CD8-positive, alpha-beta memory T cell (primary cell): Measurements from ENCODE around the gene TIAM1. TPM values are rescaled to one million over a fixed set of nuclear protein-coding genes. Genes with fewer than 3 reads are reported as not detected.

Experiments
- CTCF ChIA-PET: fragments of 350-600 bp; sonication (Branson Sonifier 250); formaldehyde crosslinking; loops from one replicate; lab custom pipeline; 2021; ENCODE audit warnings: antibody characterized with exemption; lab: Charles Lee
- POLR2A ChIA-PET: fragments of 350-600 bp; sonication (Branson Sonifier 250); formaldehyde crosslinking; loops from one replicate; lab custom pipeline; 2021; ENCODE audit warnings: antibody characterized with exemption; lab: Charles Lee
- DNase-seq, 5 donors: peaks; one replicate each; pipeline versions ENCODE4 v3.0.0 to v3.0.0-alpha.2; 2020 to 2022; ENCODE audit warnings: mixed read lengths in 1 of 5
- H3K27ac ChIP-seq: one replicate; pipeline ENCODE4 v1.7.0; 2013; ENCODE audit warnings: low read depth, mild to moderate bottlenecking, low read length, moderate library complexity
- H3K27me3 ChIP-seq: 2 replicates; pipeline ENCODE4 v1.7.0; 2013; ENCODE audit warnings: low read length, mild to moderate bottlenecking; ENCODE audit not compliant: insufficient read depth, poor library complexity, severe bottlenecking
- H3K36me3 ChIP-seq: 2 replicates; pipeline ENCODE4 v1.7.0; 2013; ENCODE audit warnings: mild to moderate bottlenecking, low read length, moderate library complexity; ENCODE audit not compliant: insufficient read depth
- H3K4me1 ChIP-seq: 2 replicates; pipeline ENCODE4 v1.7.0; 2013; ENCODE audit warnings: mild to moderate bottlenecking, low read length, moderate library complexity; ENCODE audit not compliant: insufficient read depth
- H3K4me3 ChIP-seq: 2 replicates; pipeline ENCODE4 v1.7.0; 2013; ENCODE audit warnings: mild to moderate bottlenecking, low read length
- H3K9me3 ChIP-seq: 2 replicates; pipeline ENCODE4 v1.7.0; 2013; ENCODE audit warnings: mild to moderate bottlenecking, low read length
- H3K27ac Mint-ChIP-seq, 8 donors: one replicate each; pipeline ENCODE4 v1.8.0; 2020 to 2021; ENCODE audit warnings: mixed read lengths in 8 of 8, mild to moderate bottlenecking in 6 of 8, inconsistent platforms in 3 of 8, moderate library complexity in 3 of 8
- H3K27me3 Mint-ChIP-seq, 2 donors: one replicate each; pipeline ENCODE4 v1.8.0; 2020 to 2021; ENCODE audit warnings: mixed read lengths in 2 of 2, mild to moderate bottlenecking in 1 of 2, moderate library complexity in 1 of 2
- H3K36me3 Mint-ChIP-seq, 3 donors: one replicate each; pipeline ENCODE4 v1.8.0; 2020 to 2021; ENCODE audit warnings: mixed read lengths in 3 of 3, inconsistent platforms in 1 of 3, mild to moderate bottlenecking in 1 of 3
- H3K4me1 Mint-ChIP-seq, 3 donors: one replicate each; pipeline ENCODE4 v1.8.0; 2020 to 2021; ENCODE audit warnings: mixed read lengths in 3 of 3, inconsistent platforms in 1 of 3, mild to moderate bottlenecking in 1 of 3
- H3K4me3 Mint-ChIP-seq, 7 donors: one replicate each; pipeline ENCODE4 v1.8.0; 2020 to 2021; ENCODE audit warnings: mixed read lengths in 7 of 7, mild to moderate bottlenecking in 6 of 7, moderate library complexity in 4 of 7, inconsistent platforms in 2 of 7
- H3K9me3 Mint-ChIP-seq, 5 donors: one replicate each; pipeline ENCODE4 v1.8.0; 2020 to 2022; ENCODE audit warnings: mixed read lengths in 5 of 5, mild to moderate bottlenecking in 3 of 5, moderate library complexity in 2 of 5, inconsistent platforms in 1 of 5
- polyA plus RNA-seq: library from polyadenylated mRNA; unstranded; fragments of 300-500 nt; fragmentation: Illumina TruSeq; gene quantifications from one replicate; pipeline ENCODE4 v1.2.3, GENCODE V29; 2021
- total RNA-seq, 2 experiments: library from RNA; stranded (reverse); gene quantifications; one replicate each; pipeline ENCODE4 v1.2.3, GENCODE V29; 2021

The TIAM1 gene
- total and polyA plus RNA-seq, 3 experiments from 2014 or later, result 6.3 to 37.4 (median 37.3) TPM

DNA sequence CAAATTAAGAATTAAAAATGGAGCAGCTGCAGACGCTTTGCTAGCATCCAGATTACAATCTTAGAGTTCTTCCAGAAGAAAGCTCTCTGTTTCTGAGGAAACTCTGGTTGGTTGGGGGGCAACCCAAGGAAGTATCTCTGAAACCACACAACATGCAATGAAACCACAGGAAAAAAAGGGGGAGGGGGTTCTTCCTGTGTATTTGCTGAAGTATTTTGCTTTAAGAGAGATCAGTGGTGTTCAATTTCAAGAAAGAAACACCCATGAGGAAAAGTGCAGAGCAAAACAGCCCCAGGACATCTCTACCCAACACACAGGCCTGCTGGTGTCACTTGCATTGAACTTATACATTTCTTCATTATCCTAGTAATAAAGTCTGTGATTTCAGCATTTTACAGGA lies 19.7 kb upstream of the TIAM1 start:
- Mint-ChIP-seq H3K27ac (peak overlapping the region in 4 of 8 donors; percentile 3 to 11 (median 7)), H3K36me3 (no peaks in the 10 kb centered on the region), H3K27me3 (no peaks in the 10 kb centered on the region), H3K9me3 (peaks cover 0 to 8% (median 5%) of the 10 kb centered on the region in 5 donors), H3K4me3 (peak overlapping the region in 5 of 7 donors; percentile 13 to 62 (median 45)), H3K4me1 (peaks cover 20 to 26% (median 21%) of the 10 kb centered on the region in 3 donors)
- Histone ChIP-seq H3K27ac (no peak overlapping the region), H3K4me3 (peak overlapping the region; percentile 1), H3K9me3 (no peaks in the 10 kb centered on the region), H3K27me3 (no peaks in the 10 kb centered on the region), H3K4me1 (peaks cover 21% of the 10 kb centered on the region), H3K36me3 (no peaks in the 10 kb centered on the region)
- CTCF ChIA-PET, result no interaction called here
- DNase-seq, result peak in 1 of 5 donors; percentile 37
- POLR2A ChIA-PET, result no interaction called here

DNA sequence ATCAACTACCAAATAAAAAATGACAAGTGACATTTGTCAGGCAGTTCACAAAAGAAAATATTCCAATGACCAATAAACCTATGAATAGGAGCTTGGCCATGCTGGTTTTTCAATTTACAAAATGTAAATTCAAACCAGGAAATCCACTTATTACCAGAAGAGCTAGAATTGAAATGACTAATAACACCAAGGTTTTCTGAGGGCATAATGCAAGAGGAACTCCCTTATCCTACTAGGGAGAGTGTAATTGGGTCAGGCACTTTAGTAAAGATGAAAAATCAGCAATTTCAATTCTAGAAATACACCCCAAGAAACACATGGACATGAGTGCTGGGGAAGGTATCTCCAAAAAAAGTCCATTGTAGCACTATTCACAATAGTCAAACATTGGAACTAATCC lies 16.7 kb upstream of the TIAM1 start:
- ChIA-PET CTCF (interaction anchor here (0.6 kb wide), 1 partner anchor 14 kb away, joined by 3 read pairs; no protein-coding TSS in a partner anchor), POLR2A (no interaction called here)
- H3K36me3 ChIP-seq, result no peaks in the 10 kb centered on the region
- no peak overlapping the region for H3K27ac ChIP-seq
- Mint-ChIP-seq H3K4me3 (no peak overlapping the region), H3K4me1 (peaks cover 23 to 33% (median 28%) of the 10 kb centered on the region in 3 donors), H3K27me3 (no peaks in the 10 kb centered on the region), H3K27ac (no peak overlapping the region), H3K36me3 (no peaks in the 10 kb centered on the region), H3K9me3 (peaks cover 0 to 8% (median 5%) of the 10 kb centered on the region in 5 donors)
- H3K4me3 ChIP-seq, result no peak overlapping the region
- no peak for DNase-seq
- no peaks in the 10 kb centered on the region for H3K27me3 ChIP-seq
- no peaks in the 10 kb centered on the region for H3K9me3 ChIP-seq
- H3K4me1 ChIP-seq, result peaks cover 21% of the 10 kb centered on the region

DNA sequence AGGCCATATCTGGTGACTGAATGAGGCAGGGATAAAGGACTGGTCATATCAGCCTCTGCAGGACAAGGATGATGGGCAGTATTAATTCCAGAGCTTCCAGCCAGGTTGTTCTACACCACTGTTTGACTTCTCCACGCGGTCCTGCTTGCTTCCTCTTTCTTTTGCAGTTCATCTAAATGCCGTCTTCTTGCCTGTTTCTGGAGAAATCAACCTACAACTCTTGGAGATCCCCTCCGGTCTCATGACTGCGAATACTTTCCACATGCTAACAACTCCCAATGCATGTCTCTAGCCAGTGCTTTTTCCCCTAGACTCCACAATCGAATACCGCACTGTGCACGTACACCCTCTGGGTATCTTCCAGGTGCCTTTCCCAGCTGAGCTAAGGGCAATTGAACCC lies 14.1 kb upstream of the TIAM1 start:
- DNase-seq, result no peak
- H3K4me3 Mint-ChIP-seq, result no peak overlapping the region
- H3K9me3 Mint-ChIP-seq, result peaks cover 0 to 8% (median 5%) of the 10 kb centered on the region in 5 donors
- H3K4me3 ChIP-seq, result no peak overlapping the region
- H3K4me1 Mint-ChIP-seq, result peaks cover 23 to 36% (median 33%) of the 10 kb centered on the region in 3 donors
- POLR2A ChIA-PET, result no interaction called here
- peaks cover 25% of the 10 kb centered on the region for H3K4me1 ChIP-seq
- H3K36me3 ChIP-seq, result no peaks in the 10 kb centered on the region
- H3K9me3 ChIP-seq, result no peaks in the 10 kb centered on the region
- no peaks in the 10 kb centered on the region for H3K27me3 ChIP-seq
- no peak overlapping the region for H3K27ac Mint-ChIP-seq
- CTCF ChIA-PET, result no interaction called here
- H3K27ac ChIP-seq, result no peak overlapping the region
- H3K36me3 Mint-ChIP-seq, result no peaks in the 10 kb centered on the region
- H3K27me3 Mint-ChIP-seq, result no peaks in the 10 kb centered on the region

DNA sequence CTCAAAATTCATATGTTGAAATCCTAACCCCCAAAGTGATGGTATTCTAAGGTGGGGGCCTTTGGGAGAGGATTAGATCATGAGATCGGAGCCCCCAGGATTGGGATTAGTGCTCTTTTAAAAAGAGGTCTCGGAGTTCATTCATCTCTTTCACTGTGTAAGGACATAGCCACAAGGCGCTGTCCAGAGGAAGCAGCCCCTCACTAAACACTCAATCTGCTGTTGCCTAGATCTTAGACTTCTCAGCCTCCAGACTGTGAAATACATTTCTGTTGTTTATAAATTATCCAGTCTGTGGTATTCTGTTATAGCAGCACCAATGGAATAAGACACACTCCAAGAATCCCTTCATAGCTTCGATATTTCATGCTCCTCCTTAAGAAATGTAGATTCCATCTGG lies 12.4 kb upstream of the TIAM1 start:
- ChIA-PET POLR2A (no interaction called here), CTCF (no interaction called here)
- no peak overlapping the region for H3K4me3 Mint-ChIP-seq
- H3K27me3 Mint-ChIP-seq, result no peaks in the 10 kb centered on the region
- Histone ChIP-seq H3K27me3 (no peaks in the 10 kb centered on the region), H3K4me3 (no peak overlapping the region), H3K4me1 (peaks cover 29% of the 10 kb centered on the region), H3K36me3 (no peaks in the 10 kb centered on the region), H3K9me3 (no peaks in the 10 kb centered on the region), H3K27ac (no peak overlapping the region)
- H3K9me3 Mint-ChIP-seq, result peaks cover 0 to 7% (median 5%) of the 10 kb centered on the region in 5 donors
- H3K36me3 Mint-ChIP-seq, result no peaks in the 10 kb centered on the region
- no peak for DNase-seq
- peak overlapping the region in 1 of 8 donors; percentile 24 for H3K27ac Mint-ChIP-seq
- H3K4me1 Mint-ChIP-seq, result peaks cover 27 to 45% (median 37%) of the 10 kb centered on the region in 3 donors

DNA sequence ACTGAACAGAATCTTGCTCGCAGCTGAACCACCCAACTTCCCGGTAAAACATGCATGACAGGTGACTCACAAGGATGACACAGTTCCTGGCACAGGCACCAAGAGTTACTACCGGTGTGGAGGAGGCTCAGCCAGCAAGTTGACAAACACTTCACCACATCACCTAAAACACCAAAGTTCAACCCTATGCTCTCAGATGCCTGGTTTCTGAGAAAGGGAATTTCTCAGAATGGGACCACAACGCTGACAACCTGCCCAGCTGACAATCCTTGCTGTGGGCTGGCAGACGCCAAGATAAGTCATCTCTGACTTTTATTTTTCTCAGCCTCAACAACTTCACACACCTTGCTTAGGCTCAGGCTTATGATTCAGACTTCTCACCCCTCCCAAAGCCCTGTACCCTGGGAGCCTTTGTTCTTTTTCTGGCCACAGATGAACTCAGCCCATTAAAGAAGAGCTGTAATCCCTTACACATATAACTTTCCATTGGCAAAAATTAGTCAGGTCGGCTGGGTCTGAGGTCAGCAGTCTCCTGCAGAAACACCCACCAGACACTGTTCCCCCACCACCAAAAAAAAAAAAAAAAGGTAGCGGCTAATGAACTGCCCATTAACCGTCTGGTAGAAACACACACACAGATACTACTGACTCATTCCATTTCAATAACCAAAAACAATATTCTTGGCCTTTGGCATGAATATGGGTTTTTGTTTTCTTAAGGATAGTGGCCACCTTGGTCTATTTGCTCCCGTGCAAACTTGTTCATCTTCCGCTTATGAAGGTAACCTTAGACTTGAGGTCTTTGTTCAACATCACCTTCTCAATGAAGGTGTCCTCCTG lies 10.8 kb upstream of the TIAM1 start:
- Mint-ChIP-seq H3K4me1 (peaks cover 27 to 51% (median 39%) of the 10 kb centered on the region in 3 donors), H3K9me3 (peaks cover 0 to 8% (median 2%) of the 10 kb centered on the region in 5 donors), H3K27me3 (no peaks in the 10 kb centered on the region), H3K4me3 (peak overlapping the region; percentile 23 to 70 (median 59)), H3K27ac (peak overlapping the region; percentile 71 to 93 (median 82)), H3K36me3 (no peaks in the 10 kb centered on the region)
- H3K36me3 ChIP-seq, result no peaks in the 10 kb centered on the region
- no peak overlapping the region for H3K27ac ChIP-seq
- CTCF ChIA-PET, result no interaction called here
- H3K4me3 ChIP-seq, result no peak overlapping the region
- no peaks in the 10 kb centered on the region for H3K9me3 ChIP-seq
- peak; percentile 21 to 77 (median 74) for DNase-seq
- no peaks in the 10 kb centered on the region for H3K27me3 ChIP-seq
- POLR2A ChIA-PET, result no interaction called here
- H3K4me1 ChIP-seq, result peaks cover 29% of the 10 kb centered on the region

DNA sequence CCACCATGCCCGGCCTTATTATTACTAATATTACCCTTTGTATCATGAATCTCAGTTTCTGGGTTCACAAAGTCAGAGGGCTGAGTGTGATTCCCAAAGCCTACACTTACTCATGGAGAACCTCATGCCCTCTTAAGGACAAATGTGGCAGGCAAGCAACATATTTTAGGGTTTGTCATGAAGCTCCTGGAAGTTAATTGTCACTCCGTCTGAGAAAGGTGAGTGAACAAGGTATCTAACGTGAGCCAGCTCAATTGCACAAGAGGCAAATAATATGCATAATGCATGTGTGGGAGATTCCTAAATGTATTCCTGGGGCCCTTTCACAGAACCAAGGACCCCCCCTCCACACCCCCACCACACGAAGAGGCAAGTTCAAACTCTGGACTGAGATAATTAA lies 10.1 kb upstream of the TIAM1 start:
- DNase-seq, result no peak
- Mint-ChIP-seq H3K4me3 (peak overlapping the region in 5 of 7 donors; percentile 23 to 70 (median 59)), H3K36me3 (no peaks in the 10 kb centered on the region), H3K27me3 (no peaks in the 10 kb centered on the region), H3K27ac (peak overlapping the region; percentile 71 to 93 (median 82)), H3K9me3 (peaks cover 0 to 3% (median 0%) of the 10 kb centered on the region in 5 donors), H3K4me1 (peaks cover 27 to 55% (median 39%) of the 10 kb centered on the region in 3 donors)
- Histone ChIP-seq H3K4me1 (peaks cover 29% of the 10 kb centered on the region), H3K27ac (no peak overlapping the region), H3K36me3 (no peaks in the 10 kb centered on the region), H3K9me3 (no peaks in the 10 kb centered on the region), H3K4me3 (no peak overlapping the region), H3K27me3 (no peaks in the 10 kb centered on the region)
- POLR2A ChIA-PET, result no interaction called here
- CTCF ChIA-PET, result no interaction called here

DNA sequence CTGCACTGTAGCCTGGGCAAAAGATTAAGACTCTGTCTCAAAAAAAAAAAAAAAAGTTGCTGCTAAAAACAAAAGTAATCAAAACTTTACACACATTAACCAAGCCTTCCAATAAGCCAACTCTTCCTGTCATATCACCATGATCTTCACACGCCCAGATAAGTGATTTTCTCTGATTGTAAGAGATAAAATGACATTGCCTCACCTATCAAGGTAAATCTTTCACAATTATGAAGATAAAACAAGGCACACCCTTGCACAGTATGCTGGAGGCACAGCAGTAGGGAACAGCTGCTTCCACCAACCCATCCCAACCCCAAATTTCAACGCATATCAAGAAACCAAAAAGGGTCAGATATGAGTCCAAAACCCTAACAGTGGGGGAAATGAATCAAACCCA lies 8.8 kb upstream of the TIAM1 start:
- DNase-seq, result no peak
- Histone ChIP-seq H3K4me3 (no peak overlapping the region), H3K4me1 (peaks cover 29% of the 10 kb centered on the region), H3K36me3 (no peaks in the 10 kb centered on the region), H3K9me3 (no peaks in the 10 kb centered on the region), H3K27ac (no peak overlapping the region), H3K27me3 (no peaks in the 10 kb centered on the region)
- no peaks in the 10 kb centered on the region for H3K27me3 Mint-ChIP-seq
- H3K27ac Mint-ChIP-seq, result peak overlapping the region in 5 of 8 donors; percentile 26 to 81 (median 76)
- POLR2A ChIA-PET, result no interaction called here
- peak overlapping the region in 5 of 7 donors; percentile 1 to 54 (median 19) for H3K4me3 Mint-ChIP-seq
- CTCF ChIA-PET, result interaction anchor here (1.3 kb wide), 1 partner anchor 10 kb away, joined by 5 read pairs; no protein-coding TSS in a partner anchor
- H3K4me1 Mint-ChIP-seq, result peaks cover 27 to 59% (median 39%) of the 10 kb centered on the region in 3 donors
- peaks cover 0 to 3% (median 0%) of the 10 kb centered on the region in 5 donors for H3K9me3 Mint-ChIP-seq
- H3K36me3 Mint-ChIP-seq, result no peaks in the 10 kb centered on the region

DNA sequence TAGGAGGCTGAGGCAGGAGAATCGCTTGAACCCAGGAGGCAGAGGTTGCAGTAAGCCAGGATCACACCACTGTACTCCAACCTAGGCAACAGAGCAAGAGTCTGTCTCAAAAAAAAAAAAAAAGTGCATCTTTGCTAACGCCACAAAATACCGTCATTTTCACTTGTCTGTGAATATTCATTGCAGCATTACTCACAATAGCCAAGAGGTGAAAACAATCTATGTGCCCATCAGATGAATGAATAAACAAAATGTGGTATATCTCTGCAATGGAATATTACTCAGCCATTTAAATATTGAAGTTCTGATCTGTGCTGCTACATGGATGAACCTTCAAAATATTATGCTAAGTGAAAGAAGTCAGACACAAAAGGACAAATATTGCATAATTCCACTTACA lies 7.9 kb upstream of the TIAM1 start:
- H3K9me3 Mint-ChIP-seq, result peaks cover 0 to 3% (median 0%) of the 10 kb centered on the region in 5 donors
- H3K4me3 ChIP-seq, result no peak overlapping the region
- DNase-seq, result no peak
- no peaks in the 10 kb centered on the region for H3K36me3 ChIP-seq
- no peaks in the 10 kb centered on the region for H3K27me3 ChIP-seq
- H3K27me3 Mint-ChIP-seq, result peaks cover 0 to 1% of the 10 kb centered on the region in 2 donors
- POLR2A ChIA-PET, result no interaction called here
- no peak overlapping the region for H3K27ac ChIP-seq
- H3K4me3 Mint-ChIP-seq, result no peak overlapping the region
- CTCF ChIA-PET, result interaction anchor here (1.3 kb wide), 1 partner anchor 9 kb away, joined by 5 read pairs; no protein-coding TSS in a partner anchor
- no peaks in the 10 kb centered on the region for H3K9me3 ChIP-seq
- no peaks in the 10 kb centered on the region for H3K36me3 Mint-ChIP-seq
- H3K27ac Mint-ChIP-seq, result peak overlapping the region in 4 of 8 donors; percentile 26 to 82 (median 37)
- peaks cover 29% of the 10 kb centered on the region for H3K4me1 ChIP-seq
- peaks cover 27 to 59% (median 39%) of the 10 kb centered on the region in 3 donors for H3K4me1 Mint-ChIP-seq
